T-helper 1 cell treated with Interleukin-12 subunit alpha and Interleukin-12 subunit beta and Interleukin-4 antibody, amounts not matched to agents 30 μg/mL and 1 μg/mL, for 36 hours (primary cell): Measurements from ENCODE around the gene SYK.
"Not testable (repeated sequence)": the region's sequence is repeated elsewhere in the genome, so short reads cannot be mapped to it uniquely, and the experiment has no call there.

Experiments
- H3K27ac Mint-ChIP-seq: one replicate; pipeline ENCODE4 v1.8.0; 2021; ENCODE audit warnings: mild to moderate bottlenecking, mixed read lengths
- H3K27me3 Mint-ChIP-seq: one replicate; pipeline ENCODE4 v1.8.0; 2021; ENCODE audit warnings: low read depth, mixed read lengths
- H3K36me3 Mint-ChIP-seq: one replicate; pipeline ENCODE4 v1.8.0; 2021; ENCODE audit warnings: low read depth, mixed read lengths
- H3K4me1 Mint-ChIP-seq: one replicate; pipeline ENCODE4 v1.8.0; 2021; ENCODE audit warnings: low read depth, mixed read lengths
- H3K4me3 Mint-ChIP-seq: one replicate; pipeline ENCODE4 v1.8.0; 2021; ENCODE audit warnings: mild to moderate bottlenecking, moderate library complexity, mixed read lengths
- H3K9me3 Mint-ChIP-seq: one replicate; pipeline ENCODE4 v1.8.0; 2021; ENCODE audit warnings: mixed read lengths

SYK gene

GRCh38 chr9:90807006-90807405 lies 5.4 kb downstream of the SYK start:
- Mint-ChIP-seq H3K4me3 (no peak overlapping the region), H3K27ac (no peak overlapping the region), H3K4me1 (peaks cover 3% of the 10 kb centered on the region), H3K27me3 (peaks cover 86% of the 10 kb centered on the region), H3K9me3 (no peaks in the 10 kb centered on the region), H3K36me3 (no peaks in the 10 kb centered on the region)

- Mint-ChIP-seq H3K4me1 (no peaks in the 10 kb centered on the region), H3K27ac (no peak overlapping the region), H3K27me3 (peaks cover 72% of the 10 kb centered on the region), H3K4me3 (no peak overlapping the region), H3K36me3 (no peaks in the 10 kb centered on the region), H3K9me3 (no peaks in the 10 kb centered on the region)
Measured at GRCh38 chr9:90808398-90808797, 6.8 kb downstream of the SYK start.

GRCh38 chr9:90808890-90809685 lies 7.5 kb downstream of the SYK start:
- Mint-ChIP-seq H3K4me3 (no peak overlapping the region), H3K9me3 (no peaks in the 10 kb centered on the region), H3K27ac (no peak overlapping the region), H3K27me3 (peaks cover 65% of the 10 kb centered on the region), H3K36me3 (no peaks in the 10 kb centered on the region), H3K4me1 (no peaks in the 10 kb centered on the region)

- Mint-ChIP-seq H3K36me3 (no peaks in the 10 kb centered on the region), H3K27ac (no peak overlapping the region), H3K9me3 (no peaks in the 10 kb centered on the region), H3K4me3 (no peak overlapping the region), H3K4me1 (peaks cover 6% of the 10 kb centered on the region), H3K27me3 (peaks cover 49% of the 10 kb centered on the region)
Measured at GRCh38 chr9:90810691-90811090, 9.1 kb downstream of the SYK start.

GRCh38 chr9:90813046-90813445 lies 11.4 kb downstream of the SYK start:
- H3K4me3 Mint-ChIP-seq = no peak overlapping the region
- H3K27me3 Mint-ChIP-seq = peaks cover 31% of the 10 kb centered on the region
- H3K27ac Mint-ChIP-seq = no peak overlapping the region
- H3K36me3 Mint-ChIP-seq = peaks cover 4% of the 10 kb centered on the region
- peaks cover 6% of the 10 kb centered on the region for H3K9me3 Mint-ChIP-seq
- H3K4me1 Mint-ChIP-seq = peaks cover 7% of the 10 kb centered on the region

GRCh38 chr9:90813523-90813922 lies 11.9 kb downstream of the SYK start:
- Mint-ChIP-seq H3K27me3 (peaks cover 27% of the 10 kb centered on the region), H3K4me3 (no peak overlapping the region), H3K9me3 (peaks cover 6% of the 10 kb centered on the region), H3K27ac (no peak overlapping the region), H3K36me3 (peaks cover 4% of the 10 kb centered on the region), H3K4me1 (peaks cover 7% of the 10 kb centered on the region)

GRCh38 chr9:90814355-90814754 lies 12.7 kb downstream of the SYK start:
- H3K4me1 Mint-ChIP-seq = peaks cover 7% of the 10 kb centered on the region
- H3K4me3 Mint-ChIP-seq = no peak overlapping the region
- H3K27me3 Mint-ChIP-seq = peaks cover 18% of the 10 kb centered on the region

GRCh38 chr9:90815183-90815943 lies 13.7 kb downstream of the SYK start:
- H3K4me1 Mint-ChIP-seq = peaks cover 7% of the 10 kb centered on the region
- peaks cover 8% of the 10 kb centered on the region for H3K27me3 Mint-ChIP-seq
- peaks cover 6% of the 10 kb centered on the region for H3K9me3 Mint-ChIP-seq
- H3K4me3 Mint-ChIP-seq = no peak overlapping the region
- H3K27ac Mint-ChIP-seq = no peak overlapping the region
- peaks cover 4% of the 10 kb centered on the region for H3K36me3 Mint-ChIP-seq

More at GRCh38 chr9:90814355-90814754, 12.7 kb downstream of the SYK start:
- no peak overlapping the region for H3K27ac Mint-ChIP-seq
- peaks cover 4% of the 10 kb centered on the region for H3K36me3 Mint-ChIP-seq
- peaks cover 6% of the 10 kb centered on the region for H3K9me3 Mint-ChIP-seq

GRCh38 chr9:90815944-90816357 lies 14.3 kb downstream of the SYK start:
- H3K36me3 Mint-ChIP-seq = peaks cover 4% of the 10 kb centered on the region
- H3K27ac Mint-ChIP-seq = no peak overlapping the region
- peaks cover 6% of the 10 kb centered on the region for H3K9me3 Mint-ChIP-seq
- no peak overlapping the region for H3K4me3 Mint-ChIP-seq
- H3K27me3 Mint-ChIP-seq = peaks cover 4% of the 10 kb centered on the region
- peaks cover 7% of the 10 kb centered on the region for H3K4me1 Mint-ChIP-seq

- H3K36me3 Mint-ChIP-seq = peaks cover 4% of the 10 kb centered on the region
- H3K4me1 Mint-ChIP-seq = peaks cover 7% of the 10 kb centered on the region
- H3K27ac Mint-ChIP-seq = no peak overlapping the region
- peaks cover 7% of the 10 kb centered on the region for H3K27me3 Mint-ChIP-seq
- H3K9me3 Mint-ChIP-seq = peaks cover 6% of the 10 kb centered on the region
- no peak overlapping the region for H3K4me3 Mint-ChIP-seq
Measured at GRCh38 chr9:90816690-90817089, 15.1 kb downstream of the SYK start.

GRCh38 chr9:90818279-90818678 lies 16.7 kb downstream of the SYK start:
- Mint-ChIP-seq H3K4me1 (peaks cover 7% of the 10 kb centered on the region), H3K27me3 (peaks cover 8% of the 10 kb centered on the region), H3K9me3 (peaks cover 6% of the 10 kb centered on the region), H3K36me3 (peaks cover 4% of the 10 kb centered on the region), H3K27ac (no peak overlapping the region), H3K4me3 (no peak overlapping the region)

GRCh38 chr9:90820406-90820805 lies 18.8 kb downstream of the SYK start:
- not testable (repeated sequence) for H3K4me3 Mint-ChIP-seq, H3K36me3 Mint-ChIP-seq, H3K4me1 Mint-ChIP-seq, H3K27ac Mint-ChIP-seq, H3K9me3 Mint-ChIP-seq
- peaks cover 17% of the 10 kb centered on the region for H3K27me3 Mint-ChIP-seq

- not testable (repeated sequence) for H3K4me3 Mint-ChIP-seq
Measured at GRCh38 chr9:90821236-90821635, 19.6 kb downstream of the SYK start.

GRCh38 chr9:90821697-90822096 lies 20.1 kb downstream of the SYK start:
- Mint-ChIP-seq H3K27me3 (peaks cover 24% of the 10 kb centered on the region), H3K4me1 (no peaks in the 10 kb centered on the region), H3K27ac (no peak overlapping the region), H3K36me3 (peaks cover 4% of the 10 kb centered on the region), H3K9me3 (peaks cover 6% of the 10 kb centered on the region), H3K4me3 (no peak overlapping the region)

More at GRCh38 chr9:90821236-90821635, 19.6 kb downstream of the SYK start:
- H3K27ac Mint-ChIP-seq, H3K4me1 Mint-ChIP-seq, H3K36me3 Mint-ChIP-seq, H3K9me3 Mint-ChIP-seq: not testable (repeated sequence)
- peaks cover 21% of the 10 kb centered on the region for H3K27me3 Mint-ChIP-seq

- Mint-ChIP-seq H3K4me1 (no peaks in the 10 kb centered on the region), H3K9me3 (no peaks in the 10 kb centered on the region)
Measured at GRCh38 chr9:90822866-90823265, 21.2 kb downstream of the SYK start.

More at GRCh38 chr9:90822866-90823265, 21.2 kb downstream of the SYK start:
- no peak overlapping the region for H3K27ac Mint-ChIP-seq
- H3K27me3 Mint-ChIP-seq = peaks cover 28% of the 10 kb centered on the region
- no peaks in the 10 kb centered on the region for H3K36me3 Mint-ChIP-seq
- H3K4me3 Mint-ChIP-seq = no peak overlapping the region
